Skin epidermis (tissue), 12 donors: ENCODE data around the gene TMEM132C.
"Not testable (repeated sequence)": the region's sequence is repeated elsewhere in the genome, so short reads cannot be mapped to it uniquely, and the experiment has no call there.

ENCODE experiments used
- H3K27ac ChIP-seq, 21 experiments: fragments of 200-600 bp; sonication (generic) in 11 of 21; one replicate each; pipeline ENCODE4 v1.5.0; 2020; ENCODE audit warnings: mild to moderate bottlenecking in 3 of 21, inconsistent platforms in 2 of 21, moderate library complexity in 2 of 21
- H3K4me3 ChIP-seq, 7 experiments: fragments of 200-600 bp; sonication (generic) in 2 of 7; one replicate each; pipeline ENCODE4 v1.5.0; 2020; ENCODE audit warnings: inconsistent platforms in 2 of 7, mild to moderate bottlenecking in 2 of 7, moderate library complexity in 1 of 7

The TMEM132C gene

GRCh38 chr12:128456922-128457321, 190.0 kb downstream of the TMEM132C start:
- H3K4me3 ChIP-seq = no peak overlapping the region
- no peak overlapping the region for H3K27ac ChIP-seq

- Histone ChIP-seq H3K27ac (no peak overlapping the region), H3K4me3 (no peak overlapping the region)
Measured at GRCh38 chr12:128458301-128458974, 191.5 kb downstream of the TMEM132C start.

GRCh38 chr12:128459067-128459466, 192.1 kb downstream of the TMEM132C start:
- no peak overlapping the region for H3K27ac ChIP-seq
- H3K4me3 ChIP-seq = no peak overlapping the region

- no peak overlapping the region for H3K27ac ChIP-seq
Measured at GRCh38 chr12:128463881-128464280, 196.9 kb downstream of the TMEM132C start.

GRCh38 chr12:128467882-128468281, 200.9 kb downstream of the TMEM132C start:
- H3K4me3 ChIP-seq = no peak overlapping the region
- no peak overlapping the region for H3K27ac ChIP-seq

More at GRCh38 chr12:128463881-128464280, 196.9 kb downstream of the TMEM132C start:
- no peak overlapping the region for H3K4me3 ChIP-seq

- Histone ChIP-seq H3K27ac (no peak overlapping the region), H3K4me3 (no peak overlapping the region)
Measured at GRCh38 chr12:128468926-128469325, 202.0 kb downstream of the TMEM132C start.

- H3K4me3 ChIP-seq = no peak overlapping the region
- H3K27ac ChIP-seq = no peak overlapping the region
Measured at GRCh38 chr12:128471491-128471890, 204.5 kb downstream of the TMEM132C start.

- H3K4me3 ChIP-seq = no peak overlapping the region
- no peak overlapping the region for H3K27ac ChIP-seq
Measured at GRCh38 chr12:128474916-128475315, 207.9 kb downstream of the TMEM132C start.

- Histone ChIP-seq H3K4me3 (no peak overlapping the region), H3K27ac (no peak overlapping the region)
Measured at GRCh38 chr12:128476266-128476665, 209.3 kb downstream of the TMEM132C start.

GRCh38 chr12:128483526-128484255, 216.7 kb downstream of the TMEM132C start:
- no peak overlapping the region for H3K27ac ChIP-seq

GRCh38 chr12:128497376-128497775, 230.4 kb downstream of the TMEM132C start:
- not testable (repeated sequence) for H3K27ac ChIP-seq, H3K4me3 ChIP-seq

More at GRCh38 chr12:128483526-128484255, 216.7 kb downstream of the TMEM132C start:
- no peak overlapping the region for H3K4me3 ChIP-seq

- Histone ChIP-seq H3K4me3 (no peak overlapping the region), H3K27ac (no peak overlapping the region)
Measured at GRCh38 chr12:128507470-128507869, 240.5 kb downstream of the TMEM132C start.

- H3K27ac ChIP-seq = no peak overlapping the region
- no peak overlapping the region for H3K4me3 ChIP-seq
Measured at GRCh38 chr12:128509170-128509569, 242.2 kb downstream of the TMEM132C start.

GRCh38 chr12:128510511-128510910, 243.5 kb downstream of the TMEM132C start:
- Histone ChIP-seq H3K27ac (no peak overlapping the region), H3K4me3 (no peak overlapping the region)

GRCh38 chr12:128513331-128513730, 246.4 kb downstream of the TMEM132C start:
- Histone ChIP-seq H3K4me3 (no peak overlapping the region), H3K27ac (no peak overlapping the region)

- Histone ChIP-seq H3K4me3 (no peak overlapping the region), H3K27ac (no peak overlapping the region)
Measured at GRCh38 chr12:128513831-128514230, 246.9 kb downstream of the TMEM132C start.

- H3K4me3 ChIP-seq = no peak overlapping the region
Measured at GRCh38 chr12:128518644-128519043, 251.7 kb downstream of the TMEM132C start.

GRCh38 chr12:128519426-128519825, 252.5 kb downstream of the TMEM132C start:
- no peak overlapping the region for H3K4me3 ChIP-seq
- H3K27ac ChIP-seq = no peak overlapping the region

More at GRCh38 chr12:128518644-128519043, 251.7 kb downstream of the TMEM132C start:
- no peak overlapping the region for H3K27ac ChIP-seq

- H3K27ac ChIP-seq = no peak overlapping the region
- no peak overlapping the region for H3K4me3 ChIP-seq
Measured at GRCh38 chr12:128521981-128522380, 255.0 kb downstream of the TMEM132C start.

GRCh38 chr12:128524439-128524838, 257.5 kb downstream of the TMEM132C start:
- no peak overlapping the region for H3K4me3 ChIP-seq
- H3K27ac ChIP-seq = no peak overlapping the region

GRCh38 chr12:128531170-128531569, 264.2 kb downstream of the TMEM132C start:
- Histone ChIP-seq H3K4me3 (no peak overlapping the region), H3K27ac (no peak overlapping the region)
